ENCODE results near the gene HRH3. TPM values are rescaled to one million over a fixed set of nuclear protein-coding genes. Genes with fewer than 3 reads are reported as not detected.

The HRH3 gene
- total RNA-seq, 4 donors from 2014 or later: not detected

DNA sequence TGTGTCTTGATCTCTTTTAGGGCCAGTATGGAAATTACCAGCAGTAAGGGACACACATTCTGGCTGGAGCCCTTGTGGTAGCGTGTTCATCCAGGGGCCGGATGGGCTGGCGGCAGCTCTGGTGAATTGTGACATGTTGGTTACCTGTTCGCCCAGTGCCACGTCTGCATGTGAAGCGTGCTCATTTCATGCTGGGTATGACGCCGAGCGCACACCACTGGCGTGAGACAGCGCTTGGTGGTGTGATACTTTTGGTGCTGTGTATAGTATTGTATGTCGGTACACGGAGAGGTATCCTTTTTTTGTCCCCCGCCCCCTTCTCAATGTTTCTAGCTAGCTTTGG, 40.9 kb downstream of the HRH3 start:
- intact Hi-C loops (cut with DNase I): no loop called here
- WGBS: 96% methylated on average over 14 of the region's 14 CpGs
- Histone ChIP-seq H3K27ac (replicated peaks in 1 of 4) (no peak overlapping the region), H3K4me1 (peaks cover 15 to 19% (median 17%) of the 10 kb centered on the region in 4 donors), H3K36me3 (peaks cover 0 to 51% (median 39%) of the 10 kb centered on the region in 4 donors), H3K4me3 (no peak overlapping the region), H3K27me3 (no peaks in the 10 kb centered on the region), H3K9me3 (no peaks in the 10 kb centered on the region)
- DNase-seq (ENCODE audit: extremely low spot score): no peak
- no peak for TF ChIP-seq EP300 (IDR thresholded peaks at IDR 0.05)
- TF ChIP-seq, protein P1, sequence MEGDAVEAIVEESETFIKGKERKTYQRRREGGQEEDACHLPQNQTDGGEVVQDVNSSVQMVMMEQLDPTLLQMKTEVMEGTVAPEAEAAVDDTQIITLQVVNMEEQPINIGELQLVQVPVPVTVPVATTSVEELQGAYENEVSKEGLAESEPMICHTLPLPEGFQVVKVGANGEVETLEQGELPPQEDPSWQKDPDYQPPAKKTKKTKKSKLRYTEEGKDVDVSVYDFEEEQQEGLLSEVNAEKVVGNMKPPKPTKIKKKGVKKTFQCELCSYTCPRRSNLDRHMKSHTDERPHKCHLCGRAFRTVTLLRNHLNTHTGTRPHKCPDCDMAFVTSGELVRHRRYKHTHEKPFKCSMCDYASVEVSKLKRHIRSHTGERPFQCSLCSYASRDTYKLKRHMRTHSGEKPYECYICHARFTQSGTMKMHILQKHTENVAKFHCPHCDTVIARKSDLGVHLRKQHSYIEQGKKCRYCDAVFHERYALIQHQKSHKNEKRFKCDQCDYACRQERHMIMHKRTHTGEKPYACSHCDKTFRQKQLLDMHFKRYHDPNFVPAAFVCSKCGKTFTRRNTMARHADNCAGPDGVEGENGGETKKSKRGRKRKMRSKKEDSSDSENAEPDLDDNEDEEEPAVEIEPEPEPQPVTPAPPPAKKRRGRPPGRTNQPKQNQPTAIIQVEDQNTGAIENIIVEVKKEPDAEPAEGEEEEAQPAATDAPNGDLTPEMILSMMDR (IDR thresholded peaks at IDR 0.05): no peak
- TF ChIP-seq POLR2AphosphoS5 (IDR thresholded peaks at IDR 0.05): no peak
- no peak for TF ChIP-seq POLR2A (IDR thresholded peaks at IDR 0.05; ENCODE audit: low read depth)

DNA sequence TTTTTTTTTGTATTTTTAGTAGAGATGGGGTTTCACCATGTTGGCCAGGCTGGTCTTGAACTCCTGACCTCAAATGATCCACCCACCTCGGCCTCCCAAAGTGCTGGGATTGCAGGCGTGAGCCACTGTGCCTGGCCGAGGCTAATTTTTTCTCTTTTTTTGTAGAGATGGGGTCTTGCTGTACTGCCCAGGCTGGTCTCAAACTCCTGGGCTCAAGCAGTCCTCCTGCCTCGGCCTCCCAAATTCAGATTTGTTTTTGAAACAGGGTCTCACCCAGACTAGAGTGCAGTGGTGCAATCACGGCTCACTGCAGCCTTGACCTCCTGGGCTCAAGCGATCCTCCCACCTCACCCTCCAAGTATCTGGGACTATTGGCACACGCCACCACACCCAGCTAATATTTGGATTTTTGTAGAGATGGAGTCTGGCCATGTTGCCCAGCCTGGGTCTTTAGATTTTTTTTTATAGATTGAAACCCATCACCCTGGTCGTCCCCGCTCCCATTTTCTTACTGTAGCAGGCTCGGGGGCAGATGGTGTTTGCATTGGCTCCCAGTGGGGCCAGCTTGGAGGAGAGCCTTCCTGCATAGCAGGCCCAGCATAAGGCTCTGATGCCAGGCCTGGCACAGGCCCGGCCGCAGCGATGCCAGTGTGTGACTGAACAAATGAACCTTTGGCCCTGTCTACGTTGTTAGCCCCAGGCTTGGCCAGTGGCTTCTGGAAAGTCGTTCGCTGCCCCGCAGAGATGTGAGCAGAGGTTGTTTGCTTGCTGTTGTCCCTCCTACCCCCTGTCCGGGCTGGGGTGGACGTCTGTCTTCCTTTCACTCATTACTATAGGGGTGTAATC, 41.5 kb downstream of the HRH3 start:
- Histone ChIP-seq H3K9me3 (no peaks in the 10 kb centered on the region), H3K27ac (replicated peaks in 1 of 4) (no peak overlapping the region), H3K4me1 (peaks cover 9 to 13% (median 11%) of the 10 kb centered on the region in 4 donors), H3K36me3 (peaks cover 0 to 57% (median 45%) of the 10 kb centered on the region in 4 donors), H3K27me3 (no peaks in the 10 kb centered on the region), H3K4me3 (no peak overlapping the region)
- no peak for TF ChIP-seq EP300 (IDR thresholded peaks at IDR 0.05)
- TF ChIP-seq, protein P1 (IDR thresholded peaks at IDR 0.05): no peak
- TF ChIP-seq POLR2AphosphoS5 (IDR thresholded peaks at IDR 0.05): no peak
- no peak for TF ChIP-seq POLR2A (IDR thresholded peaks at IDR 0.05; ENCODE audit: low read depth)
- WGBS: 95% methylated on average over 19 of the region's 19 CpGs
- no peak for DNase-seq (ENCODE audit: extremely low spot score)
- intact Hi-C loops (cut with DNase I): no loop called here

DNA sequence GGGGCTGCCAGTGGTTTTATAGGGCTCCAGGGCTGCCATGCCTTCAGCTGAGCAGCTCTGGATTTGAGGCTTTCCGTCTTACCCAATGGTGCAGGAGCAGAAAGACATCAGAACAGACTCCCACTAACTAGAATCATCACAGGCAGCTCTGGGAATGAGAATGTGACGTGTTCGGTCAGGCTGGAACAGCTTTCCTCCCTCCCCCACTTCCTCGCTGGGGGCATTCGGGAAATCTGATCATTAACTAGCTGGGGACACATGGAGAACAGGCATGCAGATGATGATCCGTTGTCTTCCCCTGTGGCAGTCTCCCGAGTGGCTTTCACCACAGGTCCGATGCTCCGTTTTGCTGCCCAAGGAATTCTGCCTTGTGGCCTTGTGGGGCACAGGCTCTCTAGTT, 42.8 kb downstream of the HRH3 start:
- no peaks in the 10 kb centered on the region for H3K9me3 ChIP-seq
- no peak for DNase-seq (ENCODE audit: extremely low spot score)
- no peak overlapping the region for H3K4me3 ChIP-seq
- peaks cover 6 to 8% (median 7%) of the 10 kb centered on the region in 4 donors for H3K4me1 ChIP-seq
- TF ChIP-seq POLR2A (IDR thresholded peaks at IDR 0.05; ENCODE audit: low read depth) (no peak), POLR2AphosphoS5 (IDR thresholded peaks at IDR 0.05) (no peak), EP300 (IDR thresholded peaks at IDR 0.05) (no peak)
- TF ChIP-seq, protein P1 (IDR thresholded peaks at IDR 0.05): no peak
- no peaks in the 10 kb centered on the region for H3K27me3 ChIP-seq
- H3K36me3 ChIP-seq: peaks cover 3 to 69% (median 56%) of the 10 kb centered on the region in 4 donors
- intact Hi-C loops (cut with DNase I): no loop called here
- H3K27ac ChIP-seq (replicated peaks in 1 of 4): no peak overlapping the region
- 93% methylated on average over 3 of the region's 9 CpGs for WGBS

DNA sequence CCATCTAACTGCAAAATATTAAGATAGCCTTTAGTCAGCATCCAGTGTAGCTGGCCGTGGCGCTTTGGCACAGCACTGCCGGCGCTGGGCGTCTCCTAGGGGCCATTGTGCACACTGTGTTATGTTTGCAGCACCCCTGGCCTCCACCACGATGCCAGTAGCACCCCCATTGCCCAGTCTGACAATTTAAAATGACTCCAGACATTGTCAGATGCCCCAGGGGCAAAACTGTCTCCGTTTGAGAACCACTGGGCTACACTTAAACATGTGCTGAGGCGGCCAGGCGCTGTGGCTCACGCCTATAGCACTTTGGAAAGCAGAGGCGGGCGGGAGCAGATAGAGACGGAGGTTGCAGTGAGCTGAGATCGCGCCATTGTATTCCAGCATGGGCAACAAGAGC, 43.2 kb downstream of the HRH3 start:
- H3K36me3 ChIP-seq: peaks cover 3 to 72% (median 57%) of the 10 kb centered on the region in 4 donors
- WGBS: 89% methylated on average over 15 of the region's 15 CpGs
- TF ChIP-seq, protein P1 (IDR thresholded peaks at IDR 0.05): no peak
- no peak overlapping the region for H3K27ac ChIP-seq (replicated peaks in 1 of 4)
- no peak for DNase-seq (ENCODE audit: extremely low spot score)
- no peak overlapping the region for H3K4me3 ChIP-seq
- H3K27me3 ChIP-seq: no peaks in the 10 kb centered on the region
- intact Hi-C loops (cut with DNase I): no loop called here
- H3K4me1 ChIP-seq: peaks cover 1 to 3% (median 2%) of the 10 kb centered on the region in 4 donors
- no peaks in the 10 kb centered on the region for H3K9me3 ChIP-seq
